NCI-H460 (cell line): ENCODE measurements around the gene CHRNA4. TPM values are rescaled to one million over a fixed set of nuclear protein-coding genes. Genes with fewer than 3 reads are reported as not detected.

Experiments used
- DNase-seq: peaks from one replicate; pipeline ENCODE4 v3.0.0-alpha.2; 2016; ENCODE audit warnings: low read depth; ENCODE audit errors: extremely low read depth
- small RNA-seq, 2 experiments: library from RNA; depleted of rRNA; stranded (forward); fragments of <200 nt; gene quantifications; one replicate each; pipeline ENCODE3, GENCODE V24; 2014
- total RNA-seq: library from RNA; depleted of rRNA; stranded (reverse); fragments of >200 nt; shearing (Covaris generic); gene quantifications from 2 replicates; pipeline ENCODE4 v1.2.3, GENCODE V29; 2014; rRNA removed

Gene CHRNA4
- total RNA-seq, 1 experiment from 2014 or later, result not detected

GRCh38 chr20:63297371-63297781 lies 63.8 kb downstream of the CHRNA4 start:
- no peak for DNase-seq

- no peak for DNase-seq
Measured at GRCh38 chr20:63296531-63297299, 64.4 kb downstream of the CHRNA4 start.

GRCh38 chr20:63295846-63296245 lies 65.3 kb downstream of the CHRNA4 start:
- no peak for DNase-seq

GRCh38 chr20:63295422-63295821 lies 65.7 kb downstream of the CHRNA4 start:
- no peak for DNase-seq

- DNase-seq, result no peak
Measured at GRCh38 chr20:63295018-63295417, 66.1 kb downstream of the CHRNA4 start.

- no peak for DNase-seq
Measured at GRCh38 chr20:63294536-63294900, 66.6 kb downstream of the CHRNA4 start.

GRCh38 chr20:63293871-63294535 lies 67.1 kb downstream of the CHRNA4 start:
- no peak for DNase-seq

GRCh38 chr20:63293456-63293855 lies 67.7 kb downstream of the CHRNA4 start:
- no peak for DNase-seq

Small RNA genes lying within 50 kb of the gene (small RNA-seq; reads per million reads assigned to genes)
- 0 to 0.02 reads per million in 2 experiments for gene RNU6-994P

Other genes starting within 250 kb of the CHRNA4 start
- 19.0 and 21.1 TPM in 2 replicates for gene YTHDF1, start 145.2 kb downstream of the CHRNA4 start, total RNA-seq
- gene BIRC7, start 125.4 kb downstream of the CHRNA4 start, total RNA-seq, result 0.57 TPM in 1 of 2 replicates, not detected in the other
- not detected in 2 replicates for gene NKAIN4, start 106.9 kb downstream of the CHRNA4 start, total RNA-seq
- 32.3 and 37.4 TPM in 2 replicates for gene ARFGAP1, start 88.5 kb downstream of the CHRNA4 start, total RNA-seq
- gene COL20A1, start 68.2 kb downstream of the CHRNA4 start, total RNA-seq, result 0.06 and 0.10 TPM in 2 replicates
- gene KCNQ2, start 111.3 kb upstream of the CHRNA4 start, total RNA-seq, result 0.17 TPM in 1 of 2 replicates, not detected in the other
- 224 and 275 TPM in 2 replicates for gene EEF1A2, start 137.7 kb upstream of the CHRNA4 start, total RNA-seq
- gene PPDPF, start 159.4 kb upstream of the CHRNA4 start, total RNA-seq, result 44.7 and 63.2 TPM in 2 replicates
- gene PTK6, start 176.0 kb upstream of the CHRNA4 start, total RNA-seq, result 1.5 and 2.2 TPM in 2 replicates
- not detected in 2 replicates for gene SRMS, start 186.4 kb upstream of the CHRNA4 start, total RNA-seq
- gene FNDC11, start 192.8 kb upstream of the CHRNA4 start, total RNA-seq, result 0.05 TPM in 1 of 2 replicates, not detected in the other
- 10.1 and 12.1 TPM in 2 replicates for gene HELZ2, start 212.9 kb upstream of the CHRNA4 start, total RNA-seq